ENCODE data around the gene NTM.

Gene NTM

GRCh38 chr11:131888230-131888855 is 517.9 kb downstream of the NTM start:
- Histone ChIP-seq H3K27me3 (ENCODE audit: insufficient read depth, poor library complexity, severe bottlenecking) (no peaks in the 10 kb centered on the region), H3K4me3 (replicated peaks; ENCODE audit: insufficient read depth, low read length) (no peak overlapping the region), H3K27ac (replicated peaks) (no peak overlapping the region)
- DNase-seq (ENCODE audit: low read depth in 1 of 2, low spot score in 1 of 2): no peak
- TF ChIP-seq REST (IDR thresholded peaks at IDR 0.05; ENCODE audit: insufficient replicate concordance, low read depth): no peak

- DNase-seq (ENCODE audit: low read depth in 1 of 2, low spot score in 1 of 2): no peak
- no peak for TF ChIP-seq POLR2AphosphoS5 (IDR thresholded peaks at IDR 0.05; ENCODE audit: low read depth)
- TF ChIP-seq REST (IDR thresholded peaks at IDR 0.05; ENCODE audit: insufficient replicate concordance, low read depth): no peak
- TF ChIP-seq SPI1 (IDR thresholded peaks at IDR 0.05; ENCODE audit: borderline replicate concordance, low read depth): no peak
- TF ChIP-seq CTCF (IDR thresholded peaks at IDR 0.05; ENCODE audit: insufficient read depth, low read length): no peak
- TF ChIP-seq GABPA (IDR thresholded peaks at IDR 0.05; ENCODE audit: low read depth): no peak
- Histone ChIP-seq H3K27me3 (ENCODE audit: insufficient read depth, poor library complexity, severe bottlenecking) (no peaks in the 10 kb centered on the region), H3K27ac (replicated peaks) (no peak overlapping the region), H3K4me3 (replicated peaks; ENCODE audit: insufficient read depth, low read length) (no peak overlapping the region)
These were observed 518.7 kb downstream of the NTM start for GRCh38 chr11:131889146-131889577.

GRCh38 chr11:131889760-131890581 is 519.6 kb downstream of the NTM start:
- TF ChIP-seq SPI1 (IDR thresholded peaks at IDR 0.05; ENCODE audit: borderline replicate concordance, low read depth) (no peak), REST (IDR thresholded peaks at IDR 0.05; ENCODE audit: insufficient replicate concordance, low read depth) (no peak), GABPA (IDR thresholded peaks at IDR 0.05; ENCODE audit: low read depth) (no peak), CTCF (IDR thresholded peaks at IDR 0.05; ENCODE audit: insufficient read depth, low read length) (no peak), POLR2AphosphoS5 (IDR thresholded peaks at IDR 0.05; ENCODE audit: low read depth) (no peak)
- DNase-seq (ENCODE audit: low read depth in 1 of 2, low spot score in 1 of 2): no peak
- no peak overlapping the region for H3K4me3 ChIP-seq (replicated peaks; ENCODE audit: insufficient read depth, low read length)
- no peaks in the 10 kb centered on the region for H3K27me3 ChIP-seq (ENCODE audit: insufficient read depth, poor library complexity, severe bottlenecking)
- no peak overlapping the region for H3K27ac ChIP-seq (replicated peaks)
